Nucleus accumbens (tissue), 56 donors: ENCODE results near the gene EMC6.

Source experiments
- DNase-seq, 56 donors: peaks; one replicate each; lab custom pipeline; 2025; lab: John Stamatoyannopoulos, UW

EMC6 gene

GRCh38 chr17:3668279-3669084, at the start of gene EMC6, which contains the start of gene TAX1BP3:
Gene EMC6, plus strand, starts transcription at chr17:3668812. Its CDS starts 335 bp downstream, at chr17:3669147.
Gene TAX1BP3, minus strand, starts transcription at chr17:3668578. Its CDS starts 52 bp downstream, at chr17:3668526.
- peak; percentile 61 to 100 (median 97) for DNase-seq

GRCh38 chr17:3621146-3621720, 47.4 kb upstream of the EMC6 start:
- DNase-seq = no peak

- DNase-seq = no peak
Measured at GRCh38 chr17:3622977-3623594, 45.5 kb upstream of the EMC6 start.

- no peak for DNase-seq
Measured at GRCh38 chr17:3626831-3627768, 41.5 kb upstream of the EMC6 start.

GRCh38 chr17:3627769-3628167, 40.8 kb upstream of the EMC6 start:
- no peak for DNase-seq

GRCh38 chr17:3630781-3631180, 37.8 kb upstream of the EMC6 start:
- DNase-seq = peak in 1 of 56 donors; percentile 2

- DNase-seq = no peak
Measured at GRCh38 chr17:3632287-3632686, 36.3 kb upstream of the EMC6 start.

GRCh38 chr17:3635474-3636153, 33.0 kb upstream of the EMC6 start:
- no peak for DNase-seq

- DNase-seq = peak; percentile 68 to 98 (median 96)
Measured at GRCh38 chr17:3636154-3636907, 32.3 kb upstream of the EMC6 start, which contains the start of the genes CTNS and SHPK. Gene CTNS, plus strand, starts transcription at chr17:3636760. Its CDS starts 3,447 bp downstream, at chr17:3640207. Gene SHPK, minus strand, starts transcription at chr17:3636250. Its CDS starts 31 bp downstream, at chr17:3636219.

GRCh38 chr17:3636908-3637373, 31.7 kb upstream of the EMC6 start:
- peak in 4 of 56 donors; percentile 22 to 57 (median 38) for DNase-seq

- DNase-seq = no peak
Measured at GRCh38 chr17:3639981-3640596, 28.5 kb upstream of the EMC6 start.

GRCh38 chr17:3641014-3641413, 27.6 kb upstream of the EMC6 start:
- no peak for DNase-seq

GRCh38 chr17:3641717-3642486, 26.7 kb upstream of the EMC6 start:
- no peak for DNase-seq

- DNase-seq = no peak
Measured at GRCh38 chr17:3643889-3644349, 24.7 kb upstream of the EMC6 start.

- no peak for DNase-seq
Measured at GRCh38 chr17:3645310-3645709, 23.3 kb upstream of the EMC6 start.

- no peak for DNase-seq
Measured at GRCh38 chr17:3647251-3647650, 21.4 kb upstream of the EMC6 start.
